COR-L47 (cell line): Measurements from ENCODE around the gene RAB28.

Experiments
- DNase-seq: peaks from one replicate; lab custom pipeline; 2025; lab: John Stamatoyannopoulos, UW

RAB28 gene

DNA sequence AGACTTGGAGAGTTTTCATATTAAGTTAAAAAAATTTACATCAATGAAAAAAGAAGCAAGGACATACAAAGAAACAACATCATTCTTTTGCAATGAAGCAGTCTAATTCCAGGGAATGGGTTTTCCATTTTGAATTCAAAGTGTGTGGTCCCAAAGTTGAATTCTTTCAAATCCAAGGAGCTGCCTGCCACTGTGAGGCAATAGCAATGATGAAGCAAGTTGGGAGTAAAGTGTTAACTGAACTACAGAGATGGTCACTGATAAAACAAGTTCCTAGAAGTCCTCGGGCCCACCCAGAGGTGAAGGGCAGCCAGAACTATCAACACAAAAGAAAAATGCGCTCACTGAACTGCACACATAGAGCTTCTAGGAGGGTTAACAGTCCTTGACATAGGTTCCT lies 115.9 kb downstream of the RAB28 start:
- DNase-seq, result no peak

DNA sequence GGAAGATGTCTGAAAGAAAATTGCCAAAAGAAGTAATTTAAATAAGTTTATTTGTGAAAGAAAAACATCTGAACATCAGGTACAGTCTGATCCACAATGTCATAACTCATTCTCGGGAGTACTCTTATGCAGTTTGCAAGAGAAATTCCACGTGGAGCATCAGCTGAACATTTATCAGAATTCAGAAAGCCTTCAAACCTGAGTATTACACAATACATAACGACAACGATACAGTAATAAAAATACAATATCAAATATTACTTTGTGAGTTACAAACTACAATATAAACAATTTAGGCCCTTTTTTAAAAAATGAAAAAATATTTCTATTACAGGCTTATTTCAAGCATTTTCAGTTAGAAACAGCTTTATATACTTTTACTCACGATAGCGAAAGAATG lies 116.4 kb downstream of the RAB28 start:
- no peak for DNase-seq

DNA sequence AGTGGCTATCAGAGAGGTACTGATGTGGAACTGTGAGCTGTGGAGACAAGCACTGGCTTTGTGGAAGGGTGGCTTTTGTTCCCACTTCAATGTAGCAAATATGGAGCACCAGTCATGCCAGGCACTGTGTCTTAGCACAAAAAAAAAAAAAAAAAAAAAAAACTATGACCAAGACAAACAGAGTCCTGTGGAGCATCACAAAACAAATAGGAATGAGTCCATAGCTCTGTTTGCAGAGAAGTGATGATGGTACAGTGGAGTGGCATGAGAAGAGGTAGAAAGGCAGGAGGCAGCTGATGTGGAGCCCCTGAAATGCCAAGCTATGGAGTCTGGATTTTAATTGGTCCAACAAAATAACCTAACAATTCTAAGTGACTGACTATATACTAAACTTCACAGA lies 116.9 kb downstream of the RAB28 start:
- DNase-seq, result no peak

DNA sequence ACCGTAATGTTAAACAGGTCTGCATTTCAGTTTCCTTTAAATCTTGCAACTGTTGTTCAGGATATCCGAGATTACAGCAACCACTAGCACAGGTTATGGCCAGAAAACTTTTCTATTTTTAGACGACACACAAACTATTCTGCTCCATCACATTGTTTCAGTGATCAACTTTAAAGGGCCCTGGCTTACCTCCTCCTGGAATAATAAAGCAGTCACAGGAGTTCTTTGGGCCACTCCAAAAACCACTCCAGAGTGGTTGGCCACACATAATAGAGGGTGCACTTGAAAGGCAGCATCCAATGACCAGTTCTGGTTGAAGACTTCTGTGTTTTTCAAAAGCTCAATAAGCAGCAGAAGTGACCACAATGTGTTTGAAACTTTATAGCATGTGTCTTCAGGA lies 118.9 kb downstream of the RAB28 start:
- no peak for DNase-seq

DNA sequence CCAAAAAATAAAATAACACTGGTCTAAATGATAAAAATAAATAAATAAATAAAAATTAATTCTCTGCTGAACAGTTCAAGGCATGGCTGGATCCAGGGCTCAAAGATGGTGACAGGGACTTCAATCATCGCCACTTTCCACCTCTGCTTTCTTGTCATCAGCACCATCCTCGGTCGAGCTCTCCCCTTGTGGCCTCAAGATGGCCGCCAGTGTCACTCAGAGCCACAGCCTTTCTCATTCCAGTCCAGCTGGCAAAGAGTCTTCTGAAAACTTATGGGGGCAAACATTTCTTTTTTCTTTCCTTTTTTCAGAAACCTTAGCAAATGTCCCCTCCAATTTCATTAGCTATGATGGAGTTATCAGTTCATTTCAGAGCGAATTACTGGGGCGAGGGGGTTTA lies 119.5 kb downstream of the RAB28 start:
- DNase-seq, result no peak

DNA sequence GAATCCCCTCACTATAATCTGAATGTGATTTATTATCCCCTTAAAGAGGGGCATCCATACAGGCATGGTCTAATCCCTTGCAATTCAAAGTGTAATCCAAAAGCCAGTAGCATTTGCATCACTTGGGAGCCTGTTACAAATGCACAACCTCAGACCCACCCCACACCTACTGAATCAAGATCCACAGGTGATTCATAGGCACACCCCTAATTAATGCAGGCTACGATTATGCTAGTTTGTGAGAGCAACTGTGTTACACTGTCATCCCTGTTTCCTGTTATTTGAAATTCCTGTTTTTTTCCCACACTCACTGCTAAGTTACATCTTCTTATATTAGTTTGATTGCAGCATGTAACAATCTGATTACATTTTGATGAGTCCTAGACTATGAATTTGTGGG lies 120.0 kb downstream of the RAB28 start:
- DNase-seq, result no peak

DNA sequence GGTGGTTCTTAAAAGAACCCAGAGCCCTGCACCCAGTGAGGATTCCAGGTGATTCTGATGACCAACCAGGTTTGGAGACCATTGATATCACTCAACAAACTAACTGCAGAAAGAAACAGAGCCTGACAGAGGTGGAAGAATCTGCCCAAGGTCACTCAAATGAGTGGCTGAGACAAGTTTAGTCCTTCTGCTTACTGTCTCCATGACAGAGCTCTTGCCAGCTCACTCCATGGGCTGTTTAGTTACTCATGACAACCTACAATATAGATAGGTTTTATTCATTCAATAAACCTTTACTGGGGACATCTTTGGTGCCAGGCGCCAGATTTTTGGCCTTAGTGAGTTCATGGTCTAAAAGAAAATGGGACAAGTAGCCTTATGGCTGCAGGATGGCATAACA lies 124.3 kb downstream of the RAB28 start:
- no peak for DNase-seq

DNA sequence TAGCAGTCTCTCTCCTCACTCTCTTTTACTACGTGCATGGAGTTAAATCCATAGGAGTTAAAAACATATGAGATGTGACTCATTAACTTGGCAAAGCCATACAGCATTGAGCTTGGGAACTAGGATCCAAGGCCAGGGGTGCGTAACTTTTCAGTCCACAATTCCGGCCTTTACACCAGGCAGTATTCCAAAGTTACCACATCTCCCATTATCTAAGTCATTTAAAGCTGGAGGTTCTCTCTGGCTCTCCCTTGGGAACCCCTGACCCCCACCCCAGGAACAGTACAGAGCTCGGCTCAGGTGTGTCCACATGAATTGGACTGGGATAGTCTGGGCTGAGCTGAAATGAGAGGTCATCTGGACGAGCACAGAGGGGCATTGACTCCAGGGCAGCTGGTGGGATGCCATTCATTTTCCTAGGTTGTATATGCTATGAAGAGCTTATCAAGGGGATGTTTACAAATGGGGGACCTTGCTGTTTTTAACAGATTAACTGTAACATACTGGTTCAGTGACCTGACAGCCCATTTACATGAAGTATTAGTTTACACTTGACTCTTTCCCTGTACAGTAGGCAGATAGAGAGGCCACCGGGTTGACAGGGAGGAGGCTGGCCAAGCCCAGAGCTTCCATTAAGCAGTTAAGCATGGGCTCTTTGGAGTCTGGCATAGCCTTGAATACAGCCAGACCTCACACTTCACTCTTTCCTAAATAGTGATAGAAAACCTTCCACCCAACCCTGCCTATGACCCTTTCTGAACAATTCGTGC lies 128.8 kb downstream of the RAB28 start:
- DNase-seq, result no peak

DNA sequence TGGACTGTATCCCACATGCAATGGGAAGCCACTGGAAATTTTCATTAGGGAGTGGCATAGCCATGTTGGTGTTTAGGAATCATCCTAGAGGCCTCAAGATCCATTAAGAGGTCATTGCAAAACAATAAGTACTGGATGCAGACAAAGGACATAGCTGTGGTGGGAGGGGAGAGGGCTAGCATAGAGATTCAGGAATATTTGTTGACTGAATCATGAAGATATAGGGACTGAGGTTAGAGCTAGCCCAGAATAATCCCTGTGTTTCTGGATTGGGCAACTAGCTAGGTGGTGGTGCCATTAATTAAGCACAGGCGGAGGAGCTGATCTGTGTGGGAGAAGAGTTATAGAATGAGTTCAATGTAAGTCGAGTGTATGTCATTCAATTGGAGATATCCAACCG lies 135.0 kb downstream of the RAB28 start:
- no peak for DNase-seq

DNA sequence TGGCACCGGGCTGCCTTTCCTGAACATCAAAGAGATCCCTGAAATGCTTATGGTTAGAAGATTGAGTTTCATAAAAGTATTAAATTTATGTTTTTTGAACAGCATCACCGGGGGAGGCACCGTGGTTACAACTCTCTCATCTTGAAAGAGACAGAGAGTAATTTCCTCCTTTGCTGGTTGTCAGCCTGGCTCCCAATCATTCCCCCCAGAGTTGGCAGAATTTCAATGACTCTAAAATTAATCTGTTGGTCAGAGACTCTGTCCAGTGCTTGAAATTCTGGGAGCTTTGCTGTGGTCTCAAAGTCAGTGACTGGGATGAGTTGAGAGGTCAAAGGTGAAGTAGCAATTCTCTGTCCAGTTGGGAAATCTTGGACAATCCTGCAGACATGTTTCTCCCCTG lies 135.9 kb downstream of the RAB28 start:
- DNase-seq, result no peak

DNA sequence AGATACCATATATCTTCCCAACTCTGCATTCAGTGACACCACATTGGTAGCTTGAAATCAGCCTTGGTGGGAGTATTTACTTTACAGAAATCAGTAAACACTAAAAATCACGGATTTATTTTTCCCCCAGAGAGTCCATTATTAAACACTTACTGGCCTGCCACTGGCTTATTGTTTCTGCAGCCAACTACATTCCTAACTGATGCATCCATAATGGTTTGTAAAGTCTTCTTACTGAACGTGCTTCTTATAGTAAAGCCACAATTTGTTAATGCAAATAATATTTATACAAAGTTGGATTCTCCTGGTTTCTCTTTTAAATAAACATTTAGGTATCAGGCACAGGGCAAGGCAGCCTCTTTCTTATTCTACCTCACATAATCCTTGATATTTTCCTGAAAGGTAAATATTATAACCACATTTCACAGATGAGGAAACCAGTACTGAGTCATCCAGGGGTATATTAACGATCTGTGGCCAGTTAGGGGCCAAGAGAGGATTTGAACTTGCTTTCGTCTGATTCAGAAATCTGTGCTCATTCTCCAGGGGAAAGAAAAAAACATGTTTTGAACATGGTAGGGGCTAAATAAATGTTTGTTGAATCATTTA lies 136.5 kb downstream of the RAB28 start:
- DNase-seq, result no peak

DNA sequence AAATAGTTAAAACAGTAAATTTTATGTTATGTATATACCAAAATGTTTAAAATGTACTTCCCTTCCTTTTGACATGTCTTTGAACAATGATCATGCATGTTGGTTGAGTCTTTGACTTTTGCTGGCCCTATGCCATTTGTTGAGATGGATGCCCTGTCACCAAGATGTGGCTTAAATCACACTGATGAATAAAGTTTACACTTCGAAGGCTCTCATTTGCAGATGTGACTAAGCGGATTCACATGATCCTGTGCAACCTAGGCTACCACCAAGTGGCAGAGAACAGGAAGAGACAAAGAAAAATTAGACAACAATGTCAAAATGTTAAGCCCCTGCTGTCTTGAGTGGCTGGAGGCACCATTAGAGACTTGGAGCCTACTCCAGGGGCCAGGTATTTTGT lies 139.9 kb downstream of the RAB28 start:
- no peak for DNase-seq

DNA sequence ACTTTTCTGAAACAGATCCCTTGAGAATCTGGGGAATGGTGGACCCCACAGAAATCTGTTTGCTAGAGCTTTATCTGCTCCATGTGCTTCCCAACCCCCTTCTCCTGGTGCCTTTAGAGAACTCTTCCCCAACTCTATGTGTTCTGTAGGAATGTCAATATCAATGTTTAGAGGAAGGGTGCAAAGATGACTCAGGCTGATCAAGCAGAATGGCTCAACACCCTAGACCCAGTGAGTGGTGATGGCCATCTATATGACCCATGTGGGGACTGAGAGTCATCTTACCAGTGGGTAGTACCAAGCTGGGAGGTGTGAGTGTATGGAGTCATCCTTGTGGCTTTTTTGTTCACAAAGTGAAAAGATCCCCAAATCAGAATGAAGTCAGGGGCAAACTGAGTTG lies 143.5 kb downstream of the RAB28 start:
- DNase-seq, result no peak

DNA sequence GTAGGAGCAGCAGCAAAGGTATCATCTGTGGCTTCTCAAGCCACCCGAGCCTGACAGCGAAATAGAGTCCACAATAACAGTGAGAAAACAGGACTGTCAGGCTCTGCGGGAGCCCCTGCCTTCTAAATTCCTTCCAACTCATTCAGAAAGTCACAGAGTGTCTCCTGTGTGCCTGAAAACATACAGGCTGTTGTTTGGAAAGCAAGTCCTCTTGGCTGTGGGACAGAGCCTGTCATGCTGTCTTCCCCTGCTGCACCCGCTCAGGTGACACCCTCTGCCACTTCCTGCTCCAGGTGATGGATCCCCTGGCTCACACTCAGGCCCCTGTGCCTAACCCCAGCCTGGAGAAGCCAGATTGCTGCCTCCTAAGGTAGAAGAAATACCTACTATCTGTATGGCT lies 152.3 kb downstream of the RAB28 start:
- DNase-seq, result no peak

DNA sequence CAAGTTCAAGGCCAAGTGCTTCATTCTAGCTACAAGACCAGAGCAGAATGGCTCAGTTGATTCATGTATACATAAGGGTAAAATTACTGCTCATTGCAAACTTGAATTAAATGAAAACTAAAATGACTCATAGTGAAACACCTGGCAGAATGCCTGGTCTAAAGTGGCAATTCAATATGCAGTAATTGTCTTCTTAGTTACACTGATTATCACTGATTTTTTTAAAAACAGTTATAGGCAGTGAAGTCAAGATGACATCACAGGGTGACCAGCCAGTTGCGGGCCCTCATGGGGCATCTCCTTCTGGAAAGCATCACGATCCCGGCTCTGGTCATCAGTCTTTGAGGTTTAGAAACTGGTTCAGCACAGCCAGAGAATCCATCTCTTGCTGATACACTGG lies 154.2 kb downstream of the RAB28 start:
- DNase-seq, result no peak

DNA sequence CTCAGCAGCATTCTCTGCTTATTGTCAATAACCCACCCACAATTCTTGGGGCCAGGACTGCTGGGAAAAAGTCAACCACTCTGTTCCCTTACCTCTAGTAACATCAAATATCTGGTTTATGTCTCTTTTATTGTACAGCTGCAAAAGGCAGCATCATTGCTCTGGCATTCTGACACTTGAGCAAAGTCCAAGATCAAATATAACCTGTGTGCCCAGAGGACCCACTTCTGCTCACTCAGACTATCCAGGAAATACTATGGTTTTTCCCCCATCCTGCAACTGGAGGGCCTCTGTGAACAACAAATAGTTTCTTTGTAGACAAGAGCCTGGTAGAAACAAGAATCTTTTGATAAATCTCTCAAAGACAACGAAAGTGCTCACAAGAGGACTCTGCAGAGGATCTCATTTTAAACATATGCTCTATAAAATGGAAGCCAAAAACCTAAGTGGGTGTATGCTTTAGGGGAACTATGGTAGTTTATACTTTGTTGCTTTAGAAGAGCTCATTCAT lies 154.7 kb downstream of the RAB28 start:
- no peak for DNase-seq

DNA sequence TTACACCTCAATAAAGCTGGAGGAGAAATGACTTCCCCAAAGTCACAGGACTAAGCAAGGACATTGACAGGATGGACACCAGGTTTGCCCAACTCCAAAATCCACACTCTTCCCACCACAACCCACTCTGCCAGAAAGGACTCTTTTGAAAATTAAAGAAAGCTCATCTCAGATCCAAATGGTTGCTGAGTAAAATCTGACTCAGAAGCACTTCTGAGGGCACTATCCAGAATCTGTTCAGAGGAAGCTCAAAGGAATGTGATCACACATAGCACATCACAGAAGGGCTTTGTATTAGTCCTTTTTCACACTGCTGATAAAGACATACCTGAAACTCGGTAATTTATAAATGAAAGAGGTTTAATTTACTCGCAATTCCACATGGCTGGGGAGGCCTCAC lies 155.5 kb downstream of the RAB28 start:
- DNase-seq, result no peak

DNA sequence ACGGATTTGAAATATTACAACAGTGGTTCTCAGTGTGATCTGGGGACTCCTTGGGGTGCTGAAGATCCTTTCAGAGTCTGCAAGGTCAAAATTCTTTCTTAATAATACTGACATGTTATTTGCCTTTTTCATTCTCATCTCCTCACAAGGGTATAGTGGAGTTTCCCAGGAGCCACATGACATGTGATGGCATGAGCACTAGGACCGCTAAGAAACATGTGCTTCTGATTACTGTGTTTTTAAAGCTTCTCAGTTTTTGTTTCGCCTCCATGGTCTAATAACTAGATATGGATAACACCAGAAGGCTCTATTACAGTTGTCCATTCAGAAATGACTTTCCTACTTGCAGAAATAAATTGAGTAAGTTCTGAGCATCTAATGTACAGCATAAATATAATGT lies 156.1 kb downstream of the RAB28 start:
- DNase-seq, result no peak

DNA sequence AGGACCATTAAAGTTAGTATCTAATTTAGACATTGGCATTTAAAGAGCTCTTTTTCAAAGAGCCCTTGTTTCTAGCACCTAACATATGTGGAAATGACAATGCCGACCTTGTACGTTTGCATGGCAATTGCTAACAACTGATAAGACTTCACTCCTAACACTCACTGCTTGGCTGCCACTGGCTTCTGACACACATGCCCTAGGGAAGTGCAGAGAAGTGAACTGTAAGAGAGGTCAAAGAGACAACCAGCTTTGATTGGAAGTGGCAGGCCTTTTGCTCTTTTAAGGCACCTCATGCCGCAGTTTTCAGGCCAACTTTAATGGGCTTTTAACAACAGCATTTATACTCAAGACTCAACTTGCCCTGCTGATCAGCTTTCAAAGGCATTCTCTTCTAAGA lies 158.4 kb downstream of the RAB28 start:
- DNase-seq, result no peak

DNA sequence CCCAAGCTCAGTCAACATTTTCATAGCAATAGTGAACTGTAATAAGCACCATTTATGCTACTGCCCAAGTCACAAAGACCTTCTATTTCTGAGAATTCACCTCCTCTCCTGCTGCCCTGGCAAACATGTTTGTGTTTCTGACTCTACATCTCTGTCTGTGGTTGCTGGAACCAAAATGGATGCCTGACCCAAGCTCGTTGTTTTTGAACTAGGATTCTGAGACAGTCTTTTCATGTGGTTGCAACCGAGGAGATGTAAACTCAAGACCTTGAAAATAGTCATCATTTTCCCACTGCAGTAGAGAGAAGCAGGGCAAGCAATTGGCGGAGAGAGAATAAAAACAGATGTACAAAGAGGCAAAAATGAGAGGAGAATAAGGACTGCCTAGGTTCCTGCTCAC lies 160.2 kb downstream of the RAB28 start:
- no peak for DNase-seq

DNA sequence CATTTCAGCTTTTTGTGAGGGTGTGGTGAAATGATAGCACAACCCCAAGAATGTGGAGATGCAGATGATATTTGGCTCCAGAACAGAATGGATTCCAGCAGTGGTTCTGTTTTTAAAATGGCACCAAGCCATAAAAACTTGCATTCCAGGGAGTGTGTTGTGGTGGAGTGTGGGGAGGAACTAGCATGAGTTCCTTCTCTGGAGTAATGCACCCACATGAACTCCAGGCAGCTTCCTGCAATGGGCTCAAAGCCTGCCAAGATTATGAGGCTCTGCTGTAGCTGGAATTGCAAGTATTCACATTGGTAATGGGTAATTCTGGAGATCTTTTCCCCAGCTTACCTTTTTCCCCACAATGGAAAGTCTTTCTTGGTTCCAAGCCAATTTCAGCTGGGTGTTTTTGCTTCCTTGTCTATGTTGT lies 161.4 kb downstream of the RAB28 start:
- DNase-seq, result no peak
